DND-41 (cell line): Measurements from ENCODE around the gene PLA2G10.
"Not testable (repeated sequence)": the region's sequence is repeated elsewhere in the genome, so short reads cannot be mapped to it uniquely, and the experiment has no call there.

Experiments
- CTCF ChIP-seq: IDR thresholded peaks from 2 replicates; pipeline ENCODE4 v1.5.1; 2012; ENCODE audit warnings: borderline replicate concordance, low read length, moderate library complexity, mild to moderate bottlenecking; ENCODE audit not compliant: poor library complexity, severe bottlenecking; ENCODE audit errors: extremely low read depth
- EZH2 ChIP-seq: IDR thresholded peaks from 3 replicates; pipeline ENCODE4 v1.6.1; 2012; ENCODE audit warnings: borderline replicate concordance, low read depth, mild to moderate bottlenecking, moderate library complexity, low read length, inconsistent platforms; ENCODE audit not compliant: severe bottlenecking

GRCh38 chr16:14685870-14686793, 8.0 kb downstream of the PLA2G10 start:
- TF ChIP-seq CTCF, EZH2: not testable (repeated sequence)
